Keratinocyte (primary cell): ENCODE measurements around the gene AMBP. TPM values are rescaled to one million over a fixed set of nuclear protein-coding genes. Genes with fewer than 3 reads are reported as not detected.

Experiments
- DNase-seq: peaks from one replicate; pipeline ENCODE4 v3.0.0-alpha.2; 2011; ENCODE audit warnings: low read depth, missing footprints, low spot score
- FAIRE-seq: peaks from 2 replicates; lab custom pipeline; 2011; peaks lifted over from hg19 to GRCh38; lab: Jason Lieb, UNC
- H2AFZ ChIP-seq: 2 replicates; pipeline ENCODE4 v1.6.0; 2012; ENCODE audit warnings: low read length, control low read depth, inconsistent platforms; ENCODE audit not compliant: control insufficient read depth
- H3K27ac ChIP-seq: 2 replicates; pipeline ENCODE4 v1.5.1; 2011; ENCODE audit warnings: low read length; ENCODE audit not compliant: control insufficient read depth, insufficient read depth
- H3K27me3 ChIP-seq: 3 replicates; pipeline ENCODE4 v1.6.0; 2011; ENCODE audit warnings: low read length; ENCODE audit not compliant: control insufficient read depth, insufficient read depth; ENCODE audit errors: extremely low read depth
- H3K36me3 ChIP-seq, 2 experiments: 2 replicates in 1 of 2; 3 replicates in 1 of 2; pipeline ENCODE4 v1.5.1; 2011; ENCODE audit warnings: low read length in 2 of 2, mild to moderate bottlenecking in 1 of 2; ENCODE audit not compliant: control insufficient read depth in 2 of 2, insufficient read depth in 2 of 2; ENCODE audit errors: extremely low read depth in 1 of 2
- H3K4me1 ChIP-seq: 3 replicates; pipeline ENCODE4 v1.5.1; 2011; ENCODE audit warnings: low read length; ENCODE audit not compliant: control insufficient read depth, insufficient read depth; ENCODE audit errors: extremely low read depth
- H3K4me2 ChIP-seq: 3 replicates; pipeline ENCODE4 v1.6.0; 2011; ENCODE audit warnings: low read depth, low read length; ENCODE audit not compliant: control insufficient read depth, insufficient read depth; ENCODE audit errors: extremely low read depth
- H3K4me3 ChIP-seq, 3 experiments: fragments of 200-600 bp in 1 of 3; sonication (generic) in 1 of 3; 2 replicates in 2 of 3; 3 replicates in 1 of 3; pipeline ENCODE4 v1.5.1; 2011 to 2016; ENCODE audit warnings: low read length in 3 of 3, mild to moderate bottlenecking in 3 of 3, control low read depth in 2 of 3, inconsistent platforms in 1 of 3, low read depth in 1 of 3, mixed read lengths in 1 of 3, mixed run types in 1 of 3, moderate library complexity in 1 of 3; ENCODE audit not compliant: control insufficient read depth in 2 of 3, insufficient read depth in 2 of 3; ENCODE audit errors: extremely low read depth in 1 of 3
- H3K79me2 ChIP-seq: 2 replicates; pipeline ENCODE4 v1.6.0; 2012; ENCODE audit warnings: low read length; ENCODE audit not compliant: control insufficient read depth, insufficient read depth
- H3K9ac ChIP-seq: 3 replicates; pipeline ENCODE4 v1.6.0; 2011; ENCODE audit warnings: low read length; ENCODE audit not compliant: control insufficient read depth, insufficient read depth; ENCODE audit errors: extremely low read depth
- H3K9me1 ChIP-seq: 3 replicates; pipeline ENCODE4 v1.6.0; 2011; ENCODE audit warnings: low read length; ENCODE audit not compliant: control insufficient read depth, insufficient read depth; ENCODE audit errors: extremely low read depth
- H3K9me3 ChIP-seq: 2 replicates; pipeline ENCODE4 v1.5.1; 2012; ENCODE audit warnings: low read depth, low read length; ENCODE audit not compliant: control insufficient read depth
- H4K20me1 ChIP-seq: 3 replicates; pipeline ENCODE4 v1.6.0; 2011; ENCODE audit warnings: low read length; ENCODE audit not compliant: control insufficient read depth, insufficient read depth; ENCODE audit errors: extremely low read depth
- EZH2 ChIP-seq: IDR thresholded peaks from one replicate; pipeline ENCODE4 v1.6.1; 2012; ENCODE audit warnings: inconsistent platforms, mild to moderate bottlenecking, low read length, moderate library complexity
- dilution Hi-C: fragments of 300-500 bp; cut with MboI; formaldehyde crosslinking; loops from one replicate; pipeline ENCODE4 v1.7.0; 2020; ENCODE audit warnings: low sequenced_read_pairs; ENCODE audit not compliant: extremely low pct_ligation_motif_present
- polyA plus RNA-seq, 5 experiments: library from polyadenylated mRNA; depleted of rRNA in 3 of 5; stranded (reverse) in 3 of 5; stranded (forward) in 1 of 5; unstranded in 1 of 5; fragments of >200 nt; gene quantifications; 1 replicate in 1 of 5; 2 replicates in 3 of 5; 3 replicates in 1 of 5; pipeline versions ENCODE4 v1.2.1 to v1.2.3, GENCODE V29; 2011 to 2012; ENCODE audit warnings: missing spikeins in 2 of 5, low read depth in 1 of 5, low replicate concordance in 1 of 5
- TF ChIP-seq, protein P1 (sequence below), 3 experiments: IDR thresholded peaks in 1 of 3; conservative IDR thresholded peaks in 1 of 3; optimal IDR thresholded peaks in 1 of 3; 2 replicates in 2 of 3; 3 replicates in 1 of 3; pipeline versions ENCODE3 to v1.5.1; 2011; ENCODE audit warnings: low read length in 3 of 3, mild to moderate bottlenecking in 3 of 3, moderate library complexity in 2 of 3, control low read depth in 1 of 3, inconsistent platforms in 1 of 3; ENCODE audit not compliant: insufficient read depth in 2 of 3; ENCODE audit errors: extremely low read depth in 1 of 3

The AMBP gene
- polyA plus RNA-seq, 1 donor (not counting 4 experiments of a cell fraction or from before 2014, with no cell fraction given): not detected

DNA sequence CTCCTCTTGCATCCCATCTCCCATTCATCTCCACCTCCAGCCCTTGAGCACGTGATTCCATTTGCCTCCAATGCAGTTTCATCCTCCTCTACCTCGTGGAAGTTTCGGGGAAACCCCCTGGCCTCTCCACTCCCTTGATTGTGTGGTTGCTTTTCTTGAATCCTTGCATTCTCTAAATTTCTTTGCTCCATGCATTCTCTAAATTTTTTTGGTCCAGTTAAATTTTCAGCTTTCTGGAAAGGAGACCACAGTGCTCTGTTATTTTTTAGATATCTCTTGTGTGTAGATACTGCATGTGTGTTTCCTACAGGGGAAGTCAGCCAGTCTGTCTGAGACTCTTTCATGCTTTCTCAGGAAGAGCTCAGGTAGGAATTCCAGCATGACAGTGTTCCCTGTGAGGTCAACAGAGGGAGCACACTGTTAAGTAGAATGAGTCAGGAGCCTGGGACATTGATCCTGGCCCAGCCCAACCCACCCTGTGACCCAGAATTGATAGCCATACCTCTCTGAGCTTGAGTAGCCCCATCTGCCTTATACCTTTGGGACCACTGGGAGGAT is 52.8 kb downstream of the AMBP start:
- Histone ChIP-seq H3K27ac (no peak overlapping the region), H2AFZ (no peak overlapping the region), H3K9ac (no peak overlapping the region), H3K4me1 (peaks cover 4% of the 10 kb centered on the region), H3K27me3 (no peaks in the 10 kb centered on the region), H3K4me3 (no peak overlapping the region), H3K9me3 (no peaks in the 10 kb centered on the region), H3K4me2 (no peak overlapping the region), H3K79me2 (no peaks in the 10 kb centered on the region), H3K36me3 (peaks cover 0 to 4% of the 10 kb centered on the region in 2 experiments), H3K9me1 (no peaks in the 10 kb centered on the region), H4K20me1 (no peaks in the 10 kb centered on the region)
- dilution Hi-C loops: no loop called here
- DNase-seq (no peak), FAIRE-seq (no peak)
- TF ChIP-seq EZH2: no peak
- TF ChIP-seq, protein P1, sequence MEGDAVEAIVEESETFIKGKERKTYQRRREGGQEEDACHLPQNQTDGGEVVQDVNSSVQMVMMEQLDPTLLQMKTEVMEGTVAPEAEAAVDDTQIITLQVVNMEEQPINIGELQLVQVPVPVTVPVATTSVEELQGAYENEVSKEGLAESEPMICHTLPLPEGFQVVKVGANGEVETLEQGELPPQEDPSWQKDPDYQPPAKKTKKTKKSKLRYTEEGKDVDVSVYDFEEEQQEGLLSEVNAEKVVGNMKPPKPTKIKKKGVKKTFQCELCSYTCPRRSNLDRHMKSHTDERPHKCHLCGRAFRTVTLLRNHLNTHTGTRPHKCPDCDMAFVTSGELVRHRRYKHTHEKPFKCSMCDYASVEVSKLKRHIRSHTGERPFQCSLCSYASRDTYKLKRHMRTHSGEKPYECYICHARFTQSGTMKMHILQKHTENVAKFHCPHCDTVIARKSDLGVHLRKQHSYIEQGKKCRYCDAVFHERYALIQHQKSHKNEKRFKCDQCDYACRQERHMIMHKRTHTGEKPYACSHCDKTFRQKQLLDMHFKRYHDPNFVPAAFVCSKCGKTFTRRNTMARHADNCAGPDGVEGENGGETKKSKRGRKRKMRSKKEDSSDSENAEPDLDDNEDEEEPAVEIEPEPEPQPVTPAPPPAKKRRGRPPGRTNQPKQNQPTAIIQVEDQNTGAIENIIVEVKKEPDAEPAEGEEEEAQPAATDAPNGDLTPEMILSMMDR (optimal IDR thresholded peaks at IDR 0.05 in 1 of 3, IDR thresholded peaks at IDR 0.05 in 1 of 3, conservative IDR thresholded peaks at IDR 0.05 in 1 of 3; ENCODE audit: extremely low read depth in 1 of 3, insufficient read depth in 2 of 3, low read length in 3 of 3): no peak

DNA sequence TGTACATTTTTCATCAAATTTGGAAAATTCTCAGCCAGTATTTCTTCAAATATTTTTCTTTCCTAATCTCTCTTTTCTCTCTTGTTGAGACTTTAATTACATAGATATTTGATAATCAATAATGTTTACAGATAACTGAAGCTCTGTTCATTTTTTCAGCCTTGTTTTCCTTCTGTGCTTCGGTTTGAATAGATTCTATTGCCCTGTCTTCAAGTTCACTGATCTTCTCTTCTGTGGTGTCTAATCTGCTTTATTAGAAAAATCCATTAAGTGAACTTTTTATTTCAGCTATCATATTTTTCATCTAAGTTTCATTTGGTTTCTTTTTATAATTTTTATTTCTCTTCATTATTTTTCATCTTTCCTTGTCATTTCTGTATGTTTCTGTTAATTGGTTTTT is 54.1 kb downstream of the AMBP start:
- DNase-seq: no peak
- H3K9me1 ChIP-seq: no peaks in the 10 kb centered on the region
- H4K20me1 ChIP-seq: no peaks in the 10 kb centered on the region
- H3K9me3 ChIP-seq: no peaks in the 10 kb centered on the region
- H3K4me3 ChIP-seq: no peak overlapping the region
- no peak overlapping the region for H2AFZ ChIP-seq
- dilution Hi-C loops: no loop called here
- TF ChIP-seq, protein P1 (optimal IDR thresholded peaks at IDR 0.05 in 1 of 3, IDR thresholded peaks at IDR 0.05 in 1 of 3, conservative IDR thresholded peaks at IDR 0.05 in 1 of 3; ENCODE audit: extremely low read depth in 1 of 3, insufficient read depth in 2 of 3, low read length in 3 of 3): no peak
- TF ChIP-seq EZH2: no peak
- H3K36me3 ChIP-seq: peaks cover 0 to 4% of the 10 kb centered on the region in 2 experiments
- H3K27ac ChIP-seq: no peak overlapping the region
- no peaks in the 10 kb centered on the region for H3K79me2 ChIP-seq
- H3K9ac ChIP-seq: no peak overlapping the region
- H3K27me3 ChIP-seq: no peaks in the 10 kb centered on the region
- no peak overlapping the region for H3K4me2 ChIP-seq
- no peak for FAIRE-seq
- no peaks in the 10 kb centered on the region for H3K4me1 ChIP-seq
